NCI-H526 (cell line): ENCODE results near the gene HECTD4.

Experiments used
- DNase-seq, 2 experiments: peaks; one replicate each; lab custom pipeline; 2025; lab: John Stamatoyannopoulos, UW

Gene HECTD4

DNA sequence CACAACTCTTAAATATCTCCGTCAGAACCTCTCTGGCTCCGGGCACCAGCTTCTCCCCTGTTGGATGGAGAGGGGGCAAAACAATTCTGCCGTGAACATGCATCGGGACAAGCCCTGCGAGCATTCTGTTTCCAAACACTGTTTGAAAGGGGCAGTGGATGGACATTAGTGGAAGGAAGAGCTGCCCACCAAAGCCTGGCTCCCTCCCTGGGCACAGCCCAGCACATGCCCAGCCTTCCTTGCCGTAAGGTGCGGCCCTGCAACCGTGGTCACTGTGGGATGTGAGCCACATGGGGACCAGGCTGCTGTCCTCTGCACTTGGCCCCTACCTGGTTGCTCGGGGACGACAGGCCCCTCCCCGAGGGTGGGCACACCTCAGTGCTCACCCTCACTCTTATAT, 202.9 kb downstream of the HECTD4 start:
- no peak for DNase-seq

DNA sequence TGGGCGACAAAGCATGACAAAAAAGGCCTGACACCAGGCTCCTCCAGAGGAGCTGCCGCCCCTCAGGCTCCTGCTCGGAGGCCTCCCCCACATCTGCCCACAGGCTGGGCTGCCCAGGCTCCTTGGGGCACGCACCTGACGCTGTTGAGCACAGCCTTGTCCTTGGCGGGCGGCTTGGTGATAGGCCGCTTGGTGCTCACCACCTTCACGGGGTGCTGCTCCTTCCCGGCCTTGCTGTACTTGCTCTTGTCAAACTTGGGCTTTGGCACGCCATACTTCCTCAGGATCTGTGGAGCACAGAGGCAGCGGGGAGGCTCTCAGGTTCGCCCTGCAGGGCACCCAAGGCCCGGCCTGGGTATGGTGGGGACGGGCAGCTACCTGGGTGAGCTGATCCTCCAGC, 203.4 kb downstream of the HECTD4 start:
- no peak for DNase-seq

DNA sequence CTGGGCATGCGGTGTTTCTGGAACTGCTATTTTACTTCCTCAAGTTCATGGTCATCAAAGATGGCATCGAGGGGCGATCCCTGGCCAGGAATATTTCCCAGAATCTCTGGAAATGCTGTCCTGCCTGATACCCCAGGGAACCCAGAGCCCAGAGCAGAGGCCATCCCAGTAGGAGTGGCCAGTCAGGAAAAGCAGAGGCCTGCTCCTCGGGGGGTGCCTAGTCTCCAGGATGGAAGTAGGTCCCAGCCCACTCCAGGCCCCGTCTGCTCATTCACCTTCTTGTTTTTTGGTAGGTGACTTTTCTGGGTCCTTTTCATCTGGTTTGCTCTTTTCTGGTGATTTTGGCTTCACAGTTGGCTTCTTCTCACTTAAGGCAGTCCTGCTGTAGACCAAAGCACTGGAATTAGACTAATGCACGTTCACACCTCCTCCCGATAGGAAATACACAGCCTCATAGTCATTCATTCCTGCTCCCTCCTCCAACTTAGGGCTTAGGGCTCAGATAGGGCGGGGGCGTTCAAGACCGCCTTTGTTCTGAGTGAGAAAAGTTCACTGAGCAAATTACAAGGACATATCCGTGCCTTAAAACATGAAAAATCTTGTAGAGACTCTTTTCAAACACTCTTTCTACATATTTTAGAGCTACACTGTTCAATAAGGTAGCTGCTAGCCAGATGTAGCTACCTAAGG, 205.8 kb downstream of the HECTD4 start:
- no peak for DNase-seq

DNA sequence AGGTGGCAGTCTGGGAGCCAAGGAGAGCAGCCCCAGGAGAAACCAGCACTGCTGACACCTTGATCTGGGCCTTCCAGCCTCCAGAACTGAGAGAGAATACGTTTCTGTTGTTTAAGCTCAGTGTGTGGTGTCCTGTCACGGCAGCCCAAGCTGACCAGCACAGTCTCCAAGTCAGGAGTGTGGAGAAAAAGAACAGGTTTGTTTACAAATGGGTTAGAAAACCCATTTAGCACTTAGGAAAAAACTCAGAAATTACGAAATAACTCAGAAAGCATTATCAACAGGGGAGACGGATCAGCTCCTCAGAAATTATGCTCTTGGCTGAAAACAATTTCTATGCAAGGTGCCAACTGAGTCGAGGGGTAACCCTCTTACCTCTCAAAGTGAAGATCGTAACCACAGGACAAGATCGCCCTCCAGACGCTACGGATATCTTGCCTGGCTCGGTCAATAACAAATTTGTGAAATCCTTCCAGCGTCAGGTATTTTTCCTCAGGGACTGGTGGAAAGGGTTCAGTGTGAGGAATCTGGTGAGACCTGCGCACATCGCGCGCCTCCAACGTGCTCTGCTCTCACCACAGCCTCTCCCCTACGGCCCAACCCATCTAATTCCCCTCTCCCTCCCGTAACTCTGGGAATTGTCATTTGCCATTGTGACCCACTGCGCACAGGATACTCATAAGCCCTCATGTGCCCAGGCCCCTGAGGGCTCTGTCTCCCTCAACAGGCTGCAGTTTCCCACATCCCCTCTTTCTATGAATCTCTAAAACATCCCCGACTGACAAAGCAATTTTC, 206.7 kb downstream of the HECTD4 start:
- DNase-seq, result no peak

DNA sequence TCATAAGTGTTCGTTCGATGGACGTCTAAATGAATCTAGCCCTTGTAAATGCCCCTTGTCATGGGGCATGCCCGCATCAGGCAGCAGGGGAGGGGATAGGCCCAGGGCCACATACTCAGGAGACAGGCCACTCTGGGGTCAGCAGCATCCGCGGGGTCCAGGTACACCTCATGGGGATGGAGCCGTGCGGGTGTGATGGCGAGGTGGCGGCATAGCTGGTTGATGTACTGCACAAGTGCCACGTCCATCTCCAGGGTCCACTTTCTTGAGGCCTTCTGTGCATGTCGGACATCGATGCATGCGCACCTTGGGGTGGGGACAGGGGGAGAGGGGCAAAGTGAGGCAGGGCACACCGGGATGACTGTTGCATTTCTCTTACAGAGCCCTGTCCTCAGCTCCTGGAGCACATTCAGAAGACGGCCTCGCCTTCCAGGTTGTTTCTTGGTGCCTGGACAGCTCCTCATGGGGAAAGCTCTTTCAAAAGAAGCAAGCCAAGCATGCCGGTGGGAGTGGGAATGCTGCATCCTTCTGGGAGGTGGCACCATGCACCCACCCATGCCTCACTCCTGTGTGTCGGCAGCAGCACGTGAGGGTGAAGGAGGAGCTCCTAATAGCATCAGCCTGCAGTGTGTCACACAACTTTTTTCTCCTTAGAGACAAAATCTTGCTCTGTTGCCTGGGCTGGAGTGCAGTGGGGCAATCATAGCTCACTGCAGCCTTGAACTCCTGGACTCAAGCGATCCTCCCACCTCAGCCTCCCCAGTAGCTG, 209.5 kb downstream of the HECTD4 start:
- no peak for DNase-seq

DNA sequence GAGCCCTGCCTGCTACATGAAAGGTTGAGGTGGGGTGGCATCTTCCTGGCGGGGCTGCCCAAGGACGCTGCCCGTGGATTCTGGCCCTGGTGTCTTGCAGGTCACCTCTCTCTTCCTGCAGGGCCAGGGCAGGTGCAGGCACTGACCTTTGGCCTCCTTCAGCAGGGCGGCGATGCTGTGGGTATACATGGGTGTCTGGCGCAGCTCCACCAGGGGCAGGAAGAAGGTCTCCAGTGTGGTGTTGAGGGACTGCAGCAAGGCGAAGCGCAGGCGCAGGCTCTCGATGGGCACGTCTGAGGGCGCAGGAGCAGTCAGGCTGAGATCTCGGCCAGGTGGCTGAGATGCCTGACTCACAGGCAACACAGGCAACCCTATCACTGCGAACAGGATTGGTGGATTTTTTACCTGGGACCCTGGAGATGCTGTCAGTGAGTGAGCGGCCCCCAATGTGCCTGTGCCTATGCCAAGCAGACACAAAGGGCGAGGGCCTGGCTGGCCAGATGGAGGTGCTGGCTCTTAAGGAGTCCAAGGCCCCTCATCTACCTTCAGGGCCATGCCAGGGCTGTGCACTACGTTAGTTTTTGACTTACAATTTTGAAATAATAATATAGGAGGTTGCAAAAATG, 211.1 kb downstream of the HECTD4 start:
- no peak for DNase-seq

DNA sequence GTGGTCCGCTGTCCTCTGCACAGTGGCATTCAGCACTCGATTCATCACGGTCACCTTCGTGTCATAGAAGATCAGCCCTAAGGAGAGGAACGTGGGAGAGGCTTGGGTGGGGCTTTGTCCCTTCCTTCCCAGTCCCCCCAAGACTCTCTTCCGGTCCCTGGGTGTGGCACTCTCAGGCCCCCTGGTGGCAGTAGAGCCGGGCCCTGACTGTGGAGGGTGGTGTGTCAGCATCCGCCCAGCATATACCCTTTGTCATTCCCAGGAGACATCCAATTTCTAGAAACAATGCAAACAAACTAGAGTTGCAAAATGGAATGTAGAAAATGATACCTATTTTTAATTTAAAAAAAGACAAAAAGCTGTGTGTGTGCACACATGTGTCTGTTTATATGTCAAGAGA, 211.9 kb downstream of the HECTD4 start:
- no peak for DNase-seq

DNA sequence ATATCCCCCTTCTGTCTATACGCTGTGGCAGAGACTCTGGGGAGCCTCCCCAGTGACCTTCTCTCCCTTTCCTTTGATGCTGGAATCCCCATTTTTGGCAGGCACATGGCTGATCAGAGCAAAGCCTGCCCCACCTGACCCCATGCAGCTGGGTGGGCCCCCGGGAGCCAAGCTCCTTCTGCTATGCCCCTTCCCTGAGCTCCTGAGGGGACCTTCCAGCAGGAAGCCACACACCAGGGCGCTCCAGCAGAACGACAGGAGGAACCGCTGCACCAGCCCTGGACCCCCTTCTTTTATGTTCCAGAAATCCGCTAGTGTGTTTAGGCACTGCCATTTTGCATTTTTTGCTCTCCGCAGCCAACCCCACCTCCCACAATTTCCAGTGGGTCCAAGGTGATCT, 212.3 kb downstream of the HECTD4 start:
- DNase-seq, result no peak

DNA sequence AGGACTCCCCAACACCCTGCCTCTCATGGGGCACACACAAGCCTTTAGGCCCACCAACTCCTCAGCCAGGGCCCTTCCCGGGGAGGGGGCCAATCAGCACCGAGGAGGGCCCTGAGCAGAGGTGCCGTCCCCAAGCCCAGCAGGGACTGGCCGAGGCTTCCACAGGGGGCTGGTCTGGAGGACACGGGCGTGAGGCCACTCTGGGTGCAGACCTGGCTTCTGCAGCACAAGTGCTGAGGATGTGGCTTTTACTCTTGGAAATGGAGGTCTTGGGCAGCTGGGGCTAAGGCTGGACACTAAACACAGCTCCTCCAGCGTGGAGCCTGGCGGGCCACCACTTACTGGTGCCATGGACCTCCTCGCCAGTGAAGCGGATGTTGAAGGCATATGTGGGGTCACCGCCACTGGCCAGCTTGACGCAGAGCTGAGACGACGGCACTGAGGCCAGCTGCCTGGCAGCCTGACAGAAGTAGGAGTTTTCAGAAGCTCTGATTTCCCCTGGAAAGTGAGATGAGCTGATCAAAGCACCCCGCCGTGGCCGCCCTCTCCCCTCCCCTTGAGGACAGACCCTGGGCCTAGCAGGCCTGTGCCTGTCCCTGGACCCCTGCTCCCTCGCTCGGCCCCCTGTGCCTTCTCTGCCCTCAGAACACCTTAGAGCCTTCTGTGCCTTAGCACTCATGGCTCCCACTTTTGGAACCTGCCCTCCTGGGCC, 212.9 kb downstream of the HECTD4 start:
- DNase-seq, result no peak

DNA sequence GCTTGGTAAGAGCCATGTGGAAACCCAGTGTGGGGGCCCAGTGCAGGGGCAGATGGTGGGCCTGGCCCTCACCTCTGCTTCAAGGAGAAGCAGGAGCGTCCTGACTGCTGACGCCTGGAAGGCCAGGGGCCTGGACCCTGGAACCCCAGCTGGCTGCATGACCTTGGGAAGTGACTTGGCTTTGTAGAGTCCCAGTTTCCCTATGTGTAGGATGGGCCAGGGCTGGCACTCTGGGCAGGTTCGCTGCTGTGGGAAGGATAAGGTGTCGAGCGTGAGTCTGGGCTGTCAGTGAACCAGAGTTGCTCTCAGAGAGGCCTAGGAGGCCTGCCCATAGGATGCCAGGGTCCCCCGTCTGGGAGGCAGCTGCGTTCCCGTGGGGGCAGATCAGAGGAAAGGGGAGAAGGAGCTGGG, 213.7 kb downstream of the HECTD4 start:
- DNase-seq, result no peak

DNA sequence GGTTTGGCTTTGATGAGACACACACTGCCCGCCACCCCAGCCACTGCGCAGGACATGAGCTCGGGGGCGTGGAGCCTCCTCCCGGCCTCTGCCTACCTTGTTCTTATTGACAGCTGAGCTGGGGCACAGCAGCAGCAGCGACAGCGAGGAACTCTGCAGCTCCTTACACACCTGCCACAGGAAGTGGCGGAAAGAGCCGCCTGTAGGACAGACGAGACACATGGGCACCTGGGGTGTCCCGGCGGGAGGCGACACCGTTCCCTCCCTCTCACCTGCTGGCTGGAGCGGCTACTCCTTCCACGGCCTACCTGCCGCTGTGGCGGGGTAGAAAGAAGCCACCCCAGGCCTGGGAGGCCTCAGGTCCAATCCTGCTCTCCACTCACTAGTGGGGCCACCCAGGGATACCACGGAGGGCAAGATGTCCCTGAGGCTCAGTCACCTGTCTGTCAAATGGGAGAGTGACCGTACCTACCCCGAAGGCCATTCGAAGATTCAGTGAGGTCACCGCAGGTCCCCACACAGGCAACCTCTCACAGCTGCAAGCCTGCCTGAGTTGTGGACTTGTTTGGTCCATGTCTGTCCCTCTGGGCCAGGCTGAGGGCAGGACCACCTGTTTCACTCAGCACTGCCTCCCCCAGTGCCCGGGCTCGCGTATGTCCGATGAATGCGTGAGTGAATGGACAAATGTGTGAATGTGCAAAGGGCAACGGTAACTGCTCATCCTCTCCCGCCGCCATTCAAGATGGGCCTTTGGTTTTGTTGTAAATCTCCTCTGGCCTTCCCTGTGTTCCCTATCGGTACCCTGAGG, 214.3 kb downstream of the HECTD4 start:
- DNase-seq, result no peak

DNA sequence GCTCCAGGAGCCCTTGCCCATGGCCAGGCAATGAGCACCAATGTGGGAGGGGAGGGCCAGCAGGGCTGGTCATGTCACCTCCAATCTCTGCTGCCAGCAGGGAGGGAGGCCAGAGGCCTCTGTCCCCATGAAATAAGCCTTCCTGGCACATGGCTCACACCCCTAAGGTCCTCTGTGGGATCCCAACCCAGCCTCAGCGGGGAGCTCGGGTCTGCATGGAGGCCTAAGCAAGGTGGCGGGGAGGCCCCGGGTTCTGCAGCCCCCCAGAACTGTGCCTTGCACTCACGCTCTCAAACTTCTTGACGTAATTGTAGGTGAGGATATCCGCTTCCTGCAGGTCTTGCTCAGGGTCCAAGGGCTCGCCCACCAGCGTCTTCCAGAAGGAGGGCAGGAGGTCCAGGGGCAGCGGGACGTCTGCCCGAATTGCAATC, 215.2 kb downstream of the HECTD4 start:
- DNase-seq, result no peak

DNA sequence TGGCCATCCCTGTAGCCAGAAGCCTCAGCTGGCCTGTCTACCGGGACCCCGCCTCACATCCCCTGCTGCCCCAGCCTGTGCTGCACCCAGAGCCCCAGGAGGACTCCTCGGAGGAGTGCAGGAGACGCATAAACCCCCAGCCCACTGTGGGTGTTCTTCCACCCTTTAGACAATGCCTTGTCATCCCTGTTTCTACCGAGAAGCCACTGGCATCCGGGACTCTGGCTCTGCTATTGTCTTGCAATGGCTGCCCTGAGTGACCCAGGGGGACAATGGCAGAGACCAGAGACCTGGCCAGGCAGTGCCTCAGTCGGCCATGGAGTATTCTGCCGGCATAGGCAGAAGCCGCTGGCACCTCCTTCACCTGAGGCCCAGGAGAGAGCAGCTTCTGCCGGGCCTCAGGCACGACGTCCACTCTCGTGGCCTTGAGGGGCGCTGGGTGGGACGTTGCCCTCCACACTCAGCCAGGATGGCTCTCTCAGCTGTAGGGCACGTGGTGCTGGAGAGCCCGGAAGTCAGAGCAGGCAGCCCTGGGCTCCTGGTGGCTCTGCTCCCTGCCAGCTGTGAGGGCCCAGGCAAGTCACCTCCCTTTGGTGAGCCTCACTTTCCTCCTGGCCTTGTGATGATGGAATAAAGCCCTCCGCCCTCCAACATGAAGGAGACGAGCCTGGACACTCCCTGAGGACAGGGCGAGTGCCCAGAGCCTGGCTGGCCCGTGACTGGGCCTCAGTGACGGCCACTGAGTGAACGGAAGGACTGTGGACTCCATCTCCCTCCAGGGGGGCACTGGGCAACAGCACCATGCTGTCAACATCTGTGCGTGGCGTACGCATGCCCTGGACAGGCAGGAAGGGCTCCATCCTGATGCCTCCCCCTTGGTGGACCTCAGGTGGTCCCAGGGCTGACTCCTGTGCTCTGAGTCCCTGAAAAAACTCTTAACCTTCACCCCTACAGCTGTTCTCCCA, 215.9 kb downstream of the HECTD4 start:
- DNase-seq, result no peak

DNA sequence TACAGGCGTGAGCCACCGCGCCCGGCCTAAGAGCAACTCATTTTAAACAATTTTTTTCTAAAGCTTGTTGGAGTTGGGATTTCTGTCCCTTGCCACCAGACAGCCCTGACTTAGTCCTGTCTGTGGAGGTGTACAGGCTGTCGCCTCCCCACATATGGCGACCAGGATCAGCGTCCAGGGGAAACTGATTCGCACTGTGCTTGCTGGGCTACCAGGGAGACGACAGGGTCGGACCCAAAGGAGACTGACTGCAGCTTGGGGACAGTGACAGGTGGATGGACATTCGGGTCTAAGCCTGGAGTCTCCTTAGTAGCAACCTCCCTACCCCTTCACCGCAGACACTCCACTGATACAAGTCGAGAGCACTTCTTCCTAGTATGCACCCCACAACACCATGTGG, 216.6 kb downstream of the HECTD4 start:
- no peak for DNase-seq

DNA sequence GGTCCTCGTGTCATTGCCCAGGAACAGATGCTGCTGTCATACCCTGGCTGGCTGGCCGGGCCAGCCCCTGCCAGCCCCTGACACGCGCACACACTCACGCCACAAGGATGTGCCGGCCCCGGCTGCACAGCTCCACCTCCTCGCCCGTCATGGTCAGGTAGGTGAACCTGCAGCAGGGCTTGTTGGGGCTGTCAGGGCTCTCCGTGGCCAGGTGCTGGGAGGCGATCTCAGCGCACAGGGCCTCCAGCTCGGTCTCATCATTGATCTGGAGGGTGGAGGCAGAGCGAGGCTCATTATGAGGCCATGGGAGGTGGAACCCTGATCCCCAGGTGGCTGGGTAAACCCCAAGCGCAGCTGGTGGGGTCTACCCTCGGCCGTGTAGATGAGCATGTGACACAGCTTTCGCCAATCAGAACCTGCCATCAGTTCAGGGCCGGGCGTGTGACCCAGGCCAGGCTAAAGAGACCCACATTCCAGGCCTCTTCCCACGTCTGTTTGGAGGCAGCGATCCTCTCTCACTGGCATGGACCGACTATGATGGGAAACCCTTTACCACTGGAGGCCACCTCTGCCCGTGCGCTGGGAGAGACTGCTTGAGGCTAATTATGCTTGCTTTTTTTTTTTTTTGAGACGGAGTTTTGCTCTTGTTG, 218.1 kb downstream of the HECTD4 start:
- DNase-seq, result no peak

DNA sequence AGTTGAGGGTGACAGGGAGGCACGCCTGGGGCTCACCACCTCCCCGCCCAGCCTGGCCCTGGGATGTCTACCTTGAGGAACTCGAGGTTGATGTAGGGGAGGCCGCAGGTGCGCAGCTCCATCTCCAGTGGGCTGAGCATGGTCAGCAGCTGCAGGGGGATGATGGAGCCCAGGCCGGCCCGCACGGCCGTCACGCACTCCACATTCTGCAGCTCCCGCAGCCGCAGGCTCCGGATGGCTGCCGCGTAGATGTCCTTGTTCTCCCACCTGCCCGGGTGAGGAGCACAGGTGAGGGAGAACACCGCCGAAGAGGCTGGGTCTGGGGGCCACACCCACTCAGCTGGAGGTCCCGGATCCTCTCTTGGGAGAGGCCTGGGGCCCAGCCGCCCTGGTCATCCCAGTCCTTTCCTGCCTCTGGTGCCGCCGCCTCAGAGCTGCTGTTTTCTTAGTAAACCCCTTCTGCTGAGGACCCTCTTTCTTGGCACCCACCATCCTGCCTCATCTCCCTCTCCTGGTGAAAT, 218.7 kb downstream of the HECTD4 start:
- DNase-seq, result no peak

DNA sequence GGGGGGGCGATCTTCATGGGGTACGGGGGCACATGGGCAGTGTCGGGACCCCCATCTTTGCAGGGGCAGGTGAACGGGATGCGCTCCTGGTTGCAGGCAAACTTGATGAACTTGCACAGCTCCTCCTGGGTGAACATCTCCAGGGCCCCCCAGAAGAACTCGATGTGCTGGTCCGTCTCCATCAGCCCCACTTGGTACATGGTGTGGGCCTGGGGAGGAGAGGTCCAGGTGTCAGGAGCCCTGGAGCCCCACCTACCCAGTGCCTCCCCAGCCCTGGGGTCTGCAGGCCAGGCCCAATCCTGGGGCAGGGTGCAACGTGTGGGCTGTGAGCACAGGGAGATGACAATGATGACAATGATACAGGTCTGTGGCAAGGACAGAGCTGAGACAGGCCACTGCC, 219.2 kb downstream of the HECTD4 start:
- DNase-seq, result no peak

DNA sequence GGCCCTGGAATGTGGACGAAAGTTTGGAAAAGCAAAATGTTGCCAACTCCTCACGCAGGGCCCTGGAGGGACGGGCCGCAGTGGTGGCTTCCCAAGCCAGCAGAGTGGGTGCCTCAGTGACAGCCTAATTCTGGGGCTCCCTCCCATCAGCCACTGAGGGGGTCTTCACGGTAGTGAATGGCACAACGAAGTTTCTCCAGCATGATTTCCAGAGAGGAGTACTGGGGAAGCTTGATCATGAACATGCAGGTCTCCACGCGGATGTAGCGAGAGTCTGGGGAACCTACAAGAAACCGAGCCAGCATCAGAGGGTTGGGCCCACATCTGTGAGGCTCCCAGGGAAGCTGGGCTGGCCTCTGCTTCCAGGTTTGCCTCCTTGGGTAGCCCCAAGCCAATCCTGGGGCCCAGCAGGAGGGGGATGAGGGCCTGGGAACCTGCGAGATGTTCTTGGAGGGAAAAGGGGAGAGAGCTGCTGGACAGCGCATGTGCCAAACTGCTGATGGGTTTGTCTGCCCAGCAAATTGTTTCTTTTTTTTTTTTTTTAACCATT, 219.9 kb downstream of the HECTD4 start:
- no peak for DNase-seq

DNA sequence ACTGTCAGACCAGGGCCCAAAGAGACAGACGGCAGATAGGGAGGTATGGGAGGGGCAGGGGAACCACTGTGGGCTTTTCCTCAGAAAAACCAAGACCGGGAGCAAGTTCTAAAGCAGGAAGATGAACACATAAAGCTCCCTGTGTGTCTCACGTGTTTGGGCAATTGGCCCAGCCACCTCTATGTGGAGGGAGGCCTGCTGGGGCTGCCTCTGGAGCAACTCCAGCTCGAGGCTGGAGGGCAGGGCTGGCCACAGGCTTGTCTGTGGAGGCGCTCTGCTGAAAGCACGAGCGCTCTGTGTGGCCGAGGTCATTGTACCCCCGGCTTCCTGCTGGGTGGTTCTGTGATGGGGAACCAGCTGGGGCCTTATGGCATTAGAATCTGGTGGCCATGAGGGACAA, 220.5 kb downstream of the HECTD4 start:
- no peak for DNase-seq
